ENCODE data around the gene TNRC6C.

- TF ChIP-seq, protein P1, sequence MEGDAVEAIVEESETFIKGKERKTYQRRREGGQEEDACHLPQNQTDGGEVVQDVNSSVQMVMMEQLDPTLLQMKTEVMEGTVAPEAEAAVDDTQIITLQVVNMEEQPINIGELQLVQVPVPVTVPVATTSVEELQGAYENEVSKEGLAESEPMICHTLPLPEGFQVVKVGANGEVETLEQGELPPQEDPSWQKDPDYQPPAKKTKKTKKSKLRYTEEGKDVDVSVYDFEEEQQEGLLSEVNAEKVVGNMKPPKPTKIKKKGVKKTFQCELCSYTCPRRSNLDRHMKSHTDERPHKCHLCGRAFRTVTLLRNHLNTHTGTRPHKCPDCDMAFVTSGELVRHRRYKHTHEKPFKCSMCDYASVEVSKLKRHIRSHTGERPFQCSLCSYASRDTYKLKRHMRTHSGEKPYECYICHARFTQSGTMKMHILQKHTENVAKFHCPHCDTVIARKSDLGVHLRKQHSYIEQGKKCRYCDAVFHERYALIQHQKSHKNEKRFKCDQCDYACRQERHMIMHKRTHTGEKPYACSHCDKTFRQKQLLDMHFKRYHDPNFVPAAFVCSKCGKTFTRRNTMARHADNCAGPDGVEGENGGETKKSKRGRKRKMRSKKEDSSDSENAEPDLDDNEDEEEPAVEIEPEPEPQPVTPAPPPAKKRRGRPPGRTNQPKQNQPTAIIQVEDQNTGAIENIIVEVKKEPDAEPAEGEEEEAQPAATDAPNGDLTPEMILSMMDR (IDR thresholded peaks at IDR 0.05), result no peak
- no peak for TF ChIP-seq POLR2A (IDR thresholded peaks at IDR 0.05)
Measured at GRCh38 chr17:77926981-77927380, 31.5 kb upstream of the TNRC6C start.
